WTC11 (cell line): ENCODE measurements around the gene PCSK9. TPM values are rescaled to one million over a fixed set of nuclear protein-coding genes. Genes with fewer than 3 reads are reported as not detected.

Experiments used
- ATAC-seq: fragments of 200-7000 bp; cut with Tn5 transposase; 2 replicates; pipeline ENCODE4 v1.10.0; 2021; ENCODE audit warnings: mild to moderate bottlenecking, moderate library complexity
- CTCF ChIA-PET: fragments of 300-600 bp; sonication (Branson Sonifier 250); formaldehyde crosslinking; loops from one replicate; lab custom pipeline; 2021; ENCODE audit warnings: antibody characterized with exemption; lab: Charles Lee
- POLR2A ChIA-PET: fragments of 350-600 bp; sonication (Branson Sonifier 250); formaldehyde crosslinking; loops from one replicate; lab custom pipeline; 2021; ENCODE audit warnings: antibody characterized with exemption; lab: Charles Lee
- DNase-seq: peaks from one replicate; pipeline ENCODE4 v3.0.0; 2021; ENCODE audit warnings: low spot score
- H3K27ac Mint-ChIP-seq: 2 replicates; pipeline ENCODE4 v1.8.0; 2021; ENCODE audit warnings: mixed read lengths
- H3K27me3 Mint-ChIP-seq: 2 replicates; pipeline ENCODE4 v1.8.0; 2021; ENCODE audit warnings: low read depth, mild to moderate bottlenecking, moderate library complexity, mixed read lengths
- H3K36me3 Mint-ChIP-seq: 2 replicates; pipeline ENCODE4 v1.8.0; 2021; ENCODE audit warnings: mixed read lengths
- H3K4me1 Mint-ChIP-seq: 2 replicates; pipeline ENCODE4 v1.8.0; 2022; ENCODE audit warnings: mixed read lengths
- H3K4me3 Mint-ChIP-seq: 2 replicates; pipeline ENCODE4 v1.8.0; 2021; ENCODE audit warnings: mild to moderate bottlenecking, moderate library complexity, mixed read lengths
- H3K9me3 Mint-ChIP-seq: 2 replicates; pipeline ENCODE4 v1.8.0; 2021; ENCODE audit warnings: mixed read lengths
- AR ChIP-seq: fragments of 250-450 bp; sonication (Bioruptor Pico); IDR thresholded peaks from 2 replicates; pipeline ENCODE4 v1.9.0; 2021; ENCODE audit warnings: mild to moderate bottlenecking
- CDX4 ChIP-seq: fragments of 250-450 bp; sonication (Bioruptor Pico); IDR thresholded peaks from 2 replicates; pipeline ENCODE4 v1.9.0; 2021; ENCODE audit warnings: moderate library complexity, mild to moderate bottlenecking, inconsistent platforms, borderline replicate concordance
- FOXJ3 ChIP-seq: sonication (generic); formaldehyde crosslinking; IDR thresholded peaks from 2 replicates; pipeline ENCODE4 v1.9.0; 2021; ENCODE audit warnings: missing genetic modification reagents, mild to moderate bottlenecking, borderline replicate concordance
- FOXK1 ChIP-seq: sonication (generic); formaldehyde crosslinking; IDR thresholded peaks from 2 replicates; pipeline ENCODE4 v1.8.0; 2022; ENCODE audit warnings: mild to moderate bottlenecking, moderate library complexity, missing genetic modification reagents
- FOXP1 ChIP-seq: sonication (generic); formaldehyde crosslinking; IDR thresholded peaks from 2 replicates; pipeline ENCODE4 v1.8.0; 2022; ENCODE audit warnings: missing genetic modification reagents, mild to moderate bottlenecking, moderate library complexity, borderline replicate concordance
- FOXP4 ChIP-seq: sonication (generic); formaldehyde crosslinking; IDR thresholded peaks from 2 replicates; pipeline ENCODE4 v1.8.0; 2022; ENCODE audit warnings: mild to moderate bottlenecking, missing genetic modification reagents
- GABPB1 ChIP-seq: sonication (generic); formaldehyde crosslinking; IDR thresholded peaks from 2 replicates; pipeline ENCODE4 v1.8.1; 2023; ENCODE audit warnings: mild to moderate bottlenecking, missing genetic modification reagents
- PRRX2 ChIP-seq: fragments of 250-450 bp; sonication (Bioruptor Pico); IDR thresholded peaks from 2 replicates; pipeline ENCODE4 v1.8.0; 2021; ENCODE audit warnings: mild to moderate bottlenecking
- RORB ChIP-seq: fragments of 250-450 bp; sonication (Bioruptor Pico); IDR thresholded peaks from 2 replicates; pipeline ENCODE4 v1.9.0; 2021; ENCODE audit warnings: mild to moderate bottlenecking
- SMAD3 ChIP-seq: sonication (generic); formaldehyde crosslinking; IDR thresholded peaks from 2 replicates; pipeline ENCODE4 v1.8.0; 2022; ENCODE audit warnings: missing genetic modification reagents, mild to moderate bottlenecking, borderline replicate concordance
- SOX15 ChIP-seq: fragments of 250-450 bp; sonication (Bioruptor Pico); IDR thresholded peaks from 2 replicates; pipeline ENCODE4 v1.9.0; 2021; ENCODE audit warnings: mild to moderate bottlenecking
- STAT6 ChIP-seq: sonication (generic); formaldehyde crosslinking; conservative IDR thresholded peaks from 2 replicates; pipeline ENCODE4 v1.8.1; 2023; ENCODE audit warnings: mild to moderate bottlenecking, low read depth, missing genetic modification reagents, moderate library complexity
- TEAD4 ChIP-seq: sonication (generic); formaldehyde crosslinking; IDR thresholded peaks from 2 replicates; pipeline ENCODE4 v1.8.0; 2022; ENCODE audit warnings: mild to moderate bottlenecking, missing genetic modification reagents
- USF1 ChIP-seq: sonication (generic); formaldehyde crosslinking; IDR thresholded peaks from 2 replicates; pipeline ENCODE4 v1.8.0; 2022; ENCODE audit warnings: mild to moderate bottlenecking, missing genetic modification reagents
- ZNF121 ChIP-seq: sonication (generic); formaldehyde crosslinking; IDR thresholded peaks from 2 replicates; pipeline ENCODE4 v1.8.0; 2023; ENCODE audit warnings: missing genetic modification reagents
- ZNF232 ChIP-seq: sonication (generic); formaldehyde crosslinking; IDR thresholded peaks from 2 replicates; pipeline ENCODE4 v1.8.0; 2022; ENCODE audit warnings: mild to moderate bottlenecking, missing genetic modification reagents
- ZNF317 ChIP-seq: sonication (generic); formaldehyde crosslinking; IDR thresholded peaks from 2 replicates; pipeline ENCODE4 v1.8.1; 2023; ENCODE audit warnings: low read depth, mild to moderate bottlenecking, moderate library complexity, missing genetic modification reagents, borderline replicate concordance
- ZNF416 ChIP-seq: fragments of 250-450 bp; sonication (Bioruptor Pico); IDR thresholded peaks from 2 replicates; pipeline ENCODE4 v1.9.0; 2021; ENCODE audit warnings: mild to moderate bottlenecking, inconsistent platforms
- ZNF425 ChIP-seq: fragments of 250-450 bp; sonication (Bioruptor Pico); conservative IDR thresholded peaks from 2 replicates; pipeline ENCODE4 v1.9.0; 2021; ENCODE audit warnings: mild to moderate bottlenecking
- total RNA-seq: library from RNA; stranded (reverse); gene quantifications from 3 replicates; pipeline ENCODE4 v1.2.3, GENCODE V29; 2021

The PCSK9 gene
- total RNA-seq, 1 experiment from 2014 or later, result 73.2 TPM

- ATAC-seq, result no peak
- Mint-ChIP-seq H3K4me3 (no peak overlapping the region), H3K36me3 (peaks cover 39% of the 10 kb centered on the region), H3K4me1 (no peaks in the 10 kb centered on the region), H3K27ac (peak overlapping the region; percentile 76), H3K9me3 (no peaks in the 10 kb centered on the region), H3K27me3 (no peaks in the 10 kb centered on the region)
- no peak for DNase-seq
- CTCF ChIA-PET, result no interaction called here
- POLR2A ChIA-PET, result no interaction called here
- no peak for TF ChIP-seq ZNF317
- TF ChIP-seq ZNF121 (CRISPR knock-in tag), result 0 out of 2 replicates have a peak, but pooled peaks have one; percentile 17
Observed at GRCh38 chr1:55061706-55062321, 22.5 kb downstream of the PCSK9 start.

- no peak overlapping the region for H3K4me3 Mint-ChIP-seq
- ChIA-PET CTCF (interaction anchor here (1.0 to 2.0 kb wide), 6 partner anchors 8 to 275 kb away, joined by 3 to 7 read pairs (median 4); no protein-coding TSS in a partner anchor), POLR2A (no interaction called here)
- peaks cover 37% of the 10 kb centered on the region for H3K36me3 Mint-ChIP-seq
- no peaks in the 10 kb centered on the region for H3K27me3 Mint-ChIP-seq
- DNase-seq (no peak), ATAC-seq (no peak)
- H3K4me1 Mint-ChIP-seq, result no peaks in the 10 kb centered on the region
- H3K27ac Mint-ChIP-seq, result no peak overlapping the region
- no peaks in the 10 kb centered on the region for H3K9me3 Mint-ChIP-seq
- TF ChIP-seq PRRX2 (CRISPR knock-in tag), result no peak
- TF ChIP-seq ZNF416 (CRISPR knock-in tag), result no peak
- no peak for TF ChIP-seq TEAD4 (CRISPR knock-in tag)
- TF ChIP-seq FOXJ3 (CRISPR knock-in tag), result no peak
- TF ChIP-seq ZNF425 (CRISPR knock-in tag), result no peak
- no peak for TF ChIP-seq SMAD3
- TF ChIP-seq FOXK1, result no peak
- TF ChIP-seq ZNF232, result no peak
- no peak for TF ChIP-seq FOXP4
- no peak for TF ChIP-seq SOX15 (CRISPR knock-in tag)
- TF ChIP-seq AR, result no peak
- TF ChIP-seq STAT6 (CRISPR knock-in tag), result no peak
- no peak for TF ChIP-seq FOXP1
- no peak for TF ChIP-seq RORB (CRISPR knock-in tag)
- no peak for TF ChIP-seq USF1 (CRISPR knock-in tag)
- no peak for TF ChIP-seq CDX4 (CRISPR knock-in tag)
- TF ChIP-seq GABPB1 (CRISPR knock-in tag), result no peak
Observed at GRCh38 chr1:55062801-55063576, 23.6 kb downstream of the PCSK9 start.
